GM12864 (cell line): ENCODE measurements around the gene MYO16.

Experiments
- DNase-seq: peaks from one replicate; pipeline ENCODE4 v3.0.0-alpha.2; 2011; ENCODE audit warnings: low read depth
- H3K4me3 ChIP-seq: 2 replicates; pipeline ENCODE4 v1.5.1; 2011; ENCODE audit warnings: mild to moderate bottlenecking, low read depth, low read length, control low read depth
- TF ChIP-seq, protein P1 (sequence below): IDR thresholded peaks from 2 replicates; pipeline ENCODE4 v1.5.1; 2011; ENCODE audit warnings: low read depth, mild to moderate bottlenecking, moderate library complexity, low read length, control low read depth, inconsistent platforms; ENCODE audit errors: missing control alignments

The MYO16 gene

DNA sequence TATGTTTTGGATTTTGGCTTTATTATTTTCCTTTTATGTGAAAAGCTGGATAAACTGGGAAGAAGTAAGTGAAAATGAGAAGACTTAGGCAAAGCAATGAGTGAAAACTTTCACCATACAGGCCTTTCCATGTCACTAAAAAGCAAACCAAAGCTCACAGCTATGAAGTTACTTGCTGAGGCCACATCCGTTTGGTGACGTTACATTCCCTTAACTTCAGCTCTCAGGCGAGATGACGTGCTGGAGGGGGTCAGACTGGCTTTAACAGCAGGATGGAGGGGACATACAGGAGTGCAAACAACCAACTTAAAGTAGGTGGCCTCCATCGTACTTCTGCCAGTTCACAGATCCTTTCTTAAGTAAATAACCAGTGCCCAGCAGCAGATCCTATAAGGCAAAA, 522.3 kb downstream of the MYO16 start:
- no peak for DNase-seq
- TF ChIP-seq, protein P1, sequence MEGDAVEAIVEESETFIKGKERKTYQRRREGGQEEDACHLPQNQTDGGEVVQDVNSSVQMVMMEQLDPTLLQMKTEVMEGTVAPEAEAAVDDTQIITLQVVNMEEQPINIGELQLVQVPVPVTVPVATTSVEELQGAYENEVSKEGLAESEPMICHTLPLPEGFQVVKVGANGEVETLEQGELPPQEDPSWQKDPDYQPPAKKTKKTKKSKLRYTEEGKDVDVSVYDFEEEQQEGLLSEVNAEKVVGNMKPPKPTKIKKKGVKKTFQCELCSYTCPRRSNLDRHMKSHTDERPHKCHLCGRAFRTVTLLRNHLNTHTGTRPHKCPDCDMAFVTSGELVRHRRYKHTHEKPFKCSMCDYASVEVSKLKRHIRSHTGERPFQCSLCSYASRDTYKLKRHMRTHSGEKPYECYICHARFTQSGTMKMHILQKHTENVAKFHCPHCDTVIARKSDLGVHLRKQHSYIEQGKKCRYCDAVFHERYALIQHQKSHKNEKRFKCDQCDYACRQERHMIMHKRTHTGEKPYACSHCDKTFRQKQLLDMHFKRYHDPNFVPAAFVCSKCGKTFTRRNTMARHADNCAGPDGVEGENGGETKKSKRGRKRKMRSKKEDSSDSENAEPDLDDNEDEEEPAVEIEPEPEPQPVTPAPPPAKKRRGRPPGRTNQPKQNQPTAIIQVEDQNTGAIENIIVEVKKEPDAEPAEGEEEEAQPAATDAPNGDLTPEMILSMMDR = no peak
- no peak overlapping the region for H3K4me3 ChIP-seq

DNA sequence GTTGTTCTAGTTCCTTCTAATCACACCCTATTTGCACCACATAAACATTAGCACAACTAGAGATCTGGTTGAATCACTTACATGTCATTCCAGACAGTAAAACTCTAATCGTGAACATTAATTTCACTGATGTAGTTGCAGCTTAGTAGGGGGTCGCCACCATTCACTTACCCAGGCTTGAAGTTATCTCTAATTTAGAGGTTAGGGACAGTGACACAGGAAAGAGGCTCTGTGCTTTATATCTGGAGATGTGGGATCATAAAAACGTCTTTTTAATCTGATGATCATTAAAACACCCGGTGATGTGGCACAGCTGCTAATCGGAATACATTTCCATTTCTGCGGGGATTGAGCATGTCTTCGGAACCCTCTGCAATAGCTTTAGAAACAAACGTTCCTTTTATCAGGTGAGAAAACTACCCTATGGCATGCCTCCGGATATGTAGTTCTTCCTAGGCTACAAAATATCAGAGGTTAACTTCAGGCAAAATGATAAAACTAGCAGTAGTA, 523.0 kb downstream of the MYO16 start:
- TF ChIP-seq, protein P1 = no peak
- DNase-seq = no peak
- no peak overlapping the region for H3K4me3 ChIP-seq

DNA sequence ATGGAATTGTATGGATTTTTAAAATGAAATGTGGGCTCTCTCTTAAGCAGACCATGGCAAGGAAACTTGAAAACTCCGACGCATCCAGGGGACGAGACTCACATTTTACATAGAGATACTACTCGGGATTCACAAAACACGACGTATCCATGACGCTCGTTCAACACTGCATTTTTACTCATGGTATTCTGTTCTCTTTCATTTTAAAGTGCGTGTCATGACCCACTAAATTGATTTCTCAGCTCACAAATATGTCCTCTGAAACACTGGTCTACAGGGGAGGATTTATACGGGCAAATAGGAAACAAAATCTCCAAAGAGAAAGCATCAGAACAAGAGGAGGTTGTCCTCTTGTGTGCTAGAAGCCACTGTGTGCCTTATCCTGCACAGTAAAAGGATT, 523.5 kb downstream of the MYO16 start:
- no peak overlapping the region for H3K4me3 ChIP-seq
- no peak for DNase-seq
- TF ChIP-seq, protein P1 = no peak

DNA sequence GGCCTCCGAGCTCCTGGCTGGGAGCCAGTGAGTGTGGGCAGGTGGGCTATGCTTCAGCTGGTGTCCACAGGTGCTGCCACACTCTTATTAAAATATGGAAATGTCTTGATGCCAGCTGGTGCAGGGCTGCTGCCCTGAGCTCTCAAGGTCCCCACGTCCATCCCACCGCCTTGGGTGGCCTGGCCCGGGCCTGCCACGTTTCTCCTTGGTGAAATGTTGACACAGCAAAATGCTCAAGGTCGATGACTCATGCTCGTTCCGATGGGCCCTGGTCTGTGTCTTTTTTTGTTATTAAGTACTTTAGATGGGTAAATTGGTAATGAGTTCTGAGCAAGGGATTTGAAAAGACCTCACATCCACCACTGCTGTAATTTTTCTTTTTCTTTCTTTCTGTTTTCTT, 524.7 kb downstream of the MYO16 start:
- DNase-seq = no peak
- no peak overlapping the region for H3K4me3 ChIP-seq
- TF ChIP-seq, protein P1 = no peak

DNA sequence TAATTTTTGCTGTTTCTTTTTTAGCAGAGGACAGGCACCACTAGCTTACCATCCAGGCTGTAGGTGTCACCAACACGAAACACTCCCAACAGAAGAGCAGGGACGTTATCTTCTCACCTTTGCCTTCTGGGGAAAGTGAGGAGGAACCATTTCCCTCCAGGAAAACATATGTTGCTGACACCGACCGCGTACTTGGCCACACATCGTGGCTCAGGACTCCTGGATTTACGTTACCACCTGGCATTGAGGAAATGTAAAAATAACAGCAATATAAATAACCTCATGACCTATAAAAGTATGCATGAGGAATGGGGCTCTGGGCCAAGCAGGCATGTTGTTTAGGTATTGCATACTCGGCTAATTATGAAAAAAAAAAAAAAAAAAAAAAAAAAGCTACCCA, 525.1 kb downstream of the MYO16 start:
- H3K4me3 ChIP-seq = no peak overlapping the region
- no peak for DNase-seq
- TF ChIP-seq, protein P1 = no peak

DNA sequence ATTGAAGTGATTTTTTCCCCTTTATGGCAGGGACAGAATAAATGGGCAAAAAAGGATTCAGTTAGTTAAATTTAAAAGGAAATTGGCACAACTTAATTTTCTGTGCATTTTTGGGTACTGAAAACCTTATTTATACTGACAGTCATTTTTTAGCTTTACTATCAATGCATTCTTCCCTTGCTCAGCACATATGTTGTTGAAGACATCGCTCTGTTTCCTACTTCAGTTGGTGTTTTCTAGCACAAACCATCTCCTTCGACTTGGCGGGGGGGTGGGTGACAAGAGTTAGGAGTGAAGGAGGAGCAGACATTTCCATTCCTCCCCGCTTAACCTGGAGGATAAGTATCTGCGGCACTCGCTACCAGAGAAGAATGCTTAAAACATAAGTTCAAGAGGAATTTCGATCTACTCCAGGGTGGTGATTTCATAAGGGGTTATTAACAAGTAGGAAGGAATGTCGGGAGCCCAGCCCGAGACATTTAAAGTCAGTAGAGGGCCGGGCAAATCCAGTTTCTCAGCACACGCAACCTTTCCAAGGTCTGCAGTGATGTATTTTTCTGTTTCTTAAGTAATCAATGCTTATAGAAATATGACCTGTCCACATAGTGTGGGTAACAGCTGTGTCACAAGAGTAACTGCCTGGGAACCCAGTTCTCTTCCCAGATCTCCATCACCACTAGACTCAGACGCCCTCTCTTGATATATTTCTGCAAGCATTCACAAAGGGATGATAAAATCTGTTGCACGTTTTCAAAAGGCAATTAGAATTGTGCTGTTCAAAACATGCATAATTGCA, 525.8 kb downstream of the MYO16 start:
- DNase-seq = no peak
- TF ChIP-seq, protein P1 = no peak

More for the DNA sequence above, 525.8 kb downstream of the MYO16 start:
- H3K4me3 ChIP-seq = no peak overlapping the region
